ENCODE data around the gene HM13.

DNA sequence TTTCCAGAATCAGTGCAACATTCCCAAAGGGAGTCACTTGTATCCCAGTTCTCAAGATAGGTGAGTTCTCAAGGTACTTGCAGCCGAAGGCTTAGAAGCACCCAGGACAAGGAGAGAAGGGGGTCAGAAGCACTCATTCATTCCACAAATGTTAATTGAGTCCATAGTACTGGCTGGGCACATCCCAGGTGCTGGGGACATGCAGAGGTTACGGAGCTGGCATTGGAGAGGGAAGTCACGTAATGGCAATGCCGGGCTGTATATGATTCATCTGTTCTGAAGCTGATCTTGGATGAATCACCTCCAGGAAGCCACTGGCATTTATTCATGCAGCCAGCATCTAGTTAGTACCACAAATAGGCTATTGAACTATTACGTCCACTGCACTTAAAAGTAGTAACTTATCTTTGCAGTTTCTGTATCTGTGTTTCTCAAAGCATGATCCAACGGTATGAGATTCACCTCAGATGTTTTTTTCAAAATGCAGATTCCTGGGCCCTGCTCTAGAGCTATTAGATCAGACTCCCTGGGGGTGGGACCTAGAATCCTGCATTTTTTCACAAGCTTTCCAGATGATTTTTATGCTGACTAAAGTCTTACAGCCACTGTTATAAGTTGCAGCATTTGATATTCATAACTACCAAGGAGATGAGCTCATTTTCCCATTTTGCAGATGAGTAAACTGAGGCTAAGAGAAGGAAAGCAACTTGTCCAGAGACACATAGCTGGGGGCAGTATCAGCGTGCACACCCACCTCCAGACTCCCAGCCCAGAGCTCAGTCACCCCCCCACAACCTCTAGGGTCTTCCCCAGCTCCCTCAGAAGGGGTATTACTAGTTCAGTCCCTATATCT lies 46.7 kb downstream of the HM13 start:
- TF ChIP-seq, protein P1, sequence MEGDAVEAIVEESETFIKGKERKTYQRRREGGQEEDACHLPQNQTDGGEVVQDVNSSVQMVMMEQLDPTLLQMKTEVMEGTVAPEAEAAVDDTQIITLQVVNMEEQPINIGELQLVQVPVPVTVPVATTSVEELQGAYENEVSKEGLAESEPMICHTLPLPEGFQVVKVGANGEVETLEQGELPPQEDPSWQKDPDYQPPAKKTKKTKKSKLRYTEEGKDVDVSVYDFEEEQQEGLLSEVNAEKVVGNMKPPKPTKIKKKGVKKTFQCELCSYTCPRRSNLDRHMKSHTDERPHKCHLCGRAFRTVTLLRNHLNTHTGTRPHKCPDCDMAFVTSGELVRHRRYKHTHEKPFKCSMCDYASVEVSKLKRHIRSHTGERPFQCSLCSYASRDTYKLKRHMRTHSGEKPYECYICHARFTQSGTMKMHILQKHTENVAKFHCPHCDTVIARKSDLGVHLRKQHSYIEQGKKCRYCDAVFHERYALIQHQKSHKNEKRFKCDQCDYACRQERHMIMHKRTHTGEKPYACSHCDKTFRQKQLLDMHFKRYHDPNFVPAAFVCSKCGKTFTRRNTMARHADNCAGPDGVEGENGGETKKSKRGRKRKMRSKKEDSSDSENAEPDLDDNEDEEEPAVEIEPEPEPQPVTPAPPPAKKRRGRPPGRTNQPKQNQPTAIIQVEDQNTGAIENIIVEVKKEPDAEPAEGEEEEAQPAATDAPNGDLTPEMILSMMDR (IDR thresholded peaks at IDR 0.05): no peak
- no peak for TF ChIP-seq POLR2AphosphoS5 (IDR thresholded peaks at IDR 0.05)

All from prostate gland (tissue), 2 donors.